Islet precursor cell (in vitro differentiated cells): ENCODE data around the gene NAIF1.
"Not testable (repeated sequence)": the region's sequence is repeated elsewhere in the genome, so short reads cannot be mapped to it uniquely, and the experiment has no call there.

ENCODE experiments used
- DNase-seq: peaks from one replicate; pipeline ENCODE4 v3.0.0-alpha.2; 2018

Gene NAIF1

GRCh38 chr9:128066713-128067644 lies at the start of gene NAIF1:
Gene NAIF1 (minus strand): TSS chr9:128067320. CDS start chr9:128067101, 219 bp downstream.
- peak; percentile 99 for DNase-seq

GRCh38 chr9:128116104-128117083 lies 49.3 kb upstream of the NAIF1 start:
- DNase-seq: peak; percentile 43

GRCh38 chr9:128115187-128116103 lies 48.3 kb upstream of the NAIF1 start:
- DNase-seq: peak; percentile 40

GRCh38 chr9:128114326-128115186 lies 47.4 kb upstream of the NAIF1 start:
- peak; percentile 53 for DNase-seq

- DNase-seq: no peak
Measured at GRCh38 chr9:128113526-128114325, 46.6 kb upstream of the NAIF1 start.

- DNase-seq: not testable (repeated sequence)
Measured at GRCh38 chr9:128111726-128112125, 44.6 kb upstream of the NAIF1 start.

- DNase-seq: no peak
Measured at GRCh38 chr9:128109050-128109709, 42.1 kb upstream of the NAIF1 start.

- no peak for DNase-seq
Measured at GRCh38 chr9:128108269-128109049, 41.3 kb upstream of the NAIF1 start.

GRCh38 chr9:128107468-128108268 lies 40.5 kb upstream of the NAIF1 start:
- no peak for DNase-seq

- no peak for DNase-seq
Measured at GRCh38 chr9:128106940-128107467, 39.9 kb upstream of the NAIF1 start.

GRCh38 chr9:128106181-128106939 lies 39.2 kb upstream of the NAIF1 start:
- peak; percentile 54 for DNase-seq

GRCh38 chr9:128105538-128106175 lies 38.5 kb upstream of the NAIF1 start:
- DNase-seq: no peak

GRCh38 chr9:128104171-128104618 lies 37.1 kb upstream of the NAIF1 start:
- no peak for DNase-seq

- peak; percentile 72 for DNase-seq
Measured at GRCh38 chr9:128103589-128103962, 36.5 kb upstream of the NAIF1 start.

GRCh38 chr9:128102861-128103588 lies 35.9 kb upstream of the NAIF1 start:
- DNase-seq: peak; percentile 61

GRCh38 chr9:128102196-128102595 lies 35.1 kb upstream of the NAIF1 start:
- DNase-seq: no peak
